OCI-LY1 (cell line): ENCODE results near the gene DZANK1.

Experiments
- EZH2 ChIP-seq: fragments of 200-600 bp; sonication (generic), shearing (Covaris generic); IDR thresholded peaks from 2 replicates; pipeline ENCODE4 v1.8.0; 2017; ENCODE audit warnings: borderline replicate concordance, mixed run types, mild to moderate bottlenecking, antibody characterized with exemption, low read length, moderate library complexity, mixed read lengths
- TF ChIP-seq, protein P1 (sequence below): fragments of 200-600 bp; sonication (generic), shearing (Covaris generic); IDR thresholded peaks from 2 replicates; pipeline ENCODE4 v1.5.1; 2017; ENCODE audit warnings: mild to moderate bottlenecking, antibody characterized with exemption, low read length, moderate library complexity, mixed read lengths

DNA sequence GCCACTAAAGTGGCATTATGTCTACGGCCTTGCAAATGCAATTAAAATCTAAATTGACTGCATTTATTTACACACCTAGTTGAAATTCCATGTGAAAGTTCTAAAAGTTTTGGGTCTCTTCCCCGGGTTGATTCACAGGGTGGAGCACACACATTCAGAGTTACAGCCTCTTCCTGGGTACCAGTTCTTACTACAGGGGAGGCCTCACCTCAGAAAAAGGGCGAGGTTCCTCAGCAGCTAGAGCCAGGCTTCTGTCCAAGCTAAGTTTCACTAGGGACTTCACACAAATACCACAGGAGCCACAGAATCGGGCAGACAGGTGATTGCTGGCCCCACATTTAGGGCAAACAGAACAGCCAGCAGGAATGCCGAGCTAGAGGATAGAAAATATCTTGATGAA lies 52.7 kb downstream of the DZANK1 start:
- TF ChIP-seq, protein P1, sequence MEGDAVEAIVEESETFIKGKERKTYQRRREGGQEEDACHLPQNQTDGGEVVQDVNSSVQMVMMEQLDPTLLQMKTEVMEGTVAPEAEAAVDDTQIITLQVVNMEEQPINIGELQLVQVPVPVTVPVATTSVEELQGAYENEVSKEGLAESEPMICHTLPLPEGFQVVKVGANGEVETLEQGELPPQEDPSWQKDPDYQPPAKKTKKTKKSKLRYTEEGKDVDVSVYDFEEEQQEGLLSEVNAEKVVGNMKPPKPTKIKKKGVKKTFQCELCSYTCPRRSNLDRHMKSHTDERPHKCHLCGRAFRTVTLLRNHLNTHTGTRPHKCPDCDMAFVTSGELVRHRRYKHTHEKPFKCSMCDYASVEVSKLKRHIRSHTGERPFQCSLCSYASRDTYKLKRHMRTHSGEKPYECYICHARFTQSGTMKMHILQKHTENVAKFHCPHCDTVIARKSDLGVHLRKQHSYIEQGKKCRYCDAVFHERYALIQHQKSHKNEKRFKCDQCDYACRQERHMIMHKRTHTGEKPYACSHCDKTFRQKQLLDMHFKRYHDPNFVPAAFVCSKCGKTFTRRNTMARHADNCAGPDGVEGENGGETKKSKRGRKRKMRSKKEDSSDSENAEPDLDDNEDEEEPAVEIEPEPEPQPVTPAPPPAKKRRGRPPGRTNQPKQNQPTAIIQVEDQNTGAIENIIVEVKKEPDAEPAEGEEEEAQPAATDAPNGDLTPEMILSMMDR: no peak
- no peak for TF ChIP-seq EZH2
